H9 (cell line): ENCODE results near the gene TENM4. TPM values are rescaled to one million over a fixed set of nuclear protein-coding genes. Genes with fewer than 3 reads are reported as not detected.

Experiments
- DNase-seq: peaks from one replicate; pipeline ENCODE4 v3.0.0-alpha.2; 2017
- H2AFZ ChIP-seq: one replicate; pipeline ENCODE4 v1.6.1; 2013; ENCODE audit warnings: mild to moderate bottlenecking, low read length, control low read depth, moderate library complexity
- H2AK5ac ChIP-seq: 2 replicates; pipeline ENCODE4 v1.6.1; 2013; ENCODE audit warnings: low read length, control low read depth, mixed read lengths; ENCODE audit not compliant: insufficient read length
- H2BK120ac ChIP-seq: one replicate; pipeline ENCODE4 v1.6.1; 2013; ENCODE audit warnings: low read depth, mild to moderate bottlenecking, low read length, control low read depth, inconsistent platforms; ENCODE audit not compliant: poor library complexity, severe bottlenecking
- H2BK12ac ChIP-seq: 2 replicates; pipeline ENCODE4 v1.6.1; 2013; ENCODE audit warnings: low read length, control low read depth, mixed read lengths, low read depth; ENCODE audit not compliant: insufficient read length
- H2BK15ac ChIP-seq: 2 replicates; pipeline ENCODE4 v1.6.1; 2013; ENCODE audit warnings: low read depth, low read length, control low read depth
- H2BK20ac ChIP-seq: one replicate; pipeline ENCODE4 v1.6.1; 2013; ENCODE audit warnings: low read depth, mild to moderate bottlenecking, low read length, control low read depth, inconsistent platforms; ENCODE audit not compliant: poor library complexity, severe bottlenecking
- H2BK5ac ChIP-seq: 2 replicates; pipeline ENCODE4 v1.6.1; 2013; ENCODE audit warnings: low read length, control low read depth, mixed read lengths; ENCODE audit not compliant: insufficient read length
- H3K14ac ChIP-seq: 2 replicates; pipeline ENCODE4 v1.6.1; 2013; ENCODE audit warnings: low read length, control low read depth; ENCODE audit not compliant: insufficient read depth
- H3K18ac ChIP-seq: 2 replicates; pipeline ENCODE4 v1.6.1; 2013; ENCODE audit warnings: low read depth, mild to moderate bottlenecking, mixed read lengths, low read length, control low read depth; ENCODE audit not compliant: insufficient read length
- H3K23ac ChIP-seq: 2 replicates; pipeline ENCODE4 v1.6.1; 2013; ENCODE audit warnings: low read length, control low read depth, mixed read lengths, low read depth; ENCODE audit not compliant: insufficient read length
- H3K23me2 ChIP-seq: 2 replicates; pipeline ENCODE4 v1.6.1; 2013; ENCODE audit warnings: low read depth, mild to moderate bottlenecking, mixed read lengths, low read length, control low read depth; ENCODE audit not compliant: insufficient read length, poor library complexity, severe bottlenecking
- H3K27ac ChIP-seq: 2 replicates; pipeline ENCODE4 v1.5.1; 2013; ENCODE audit warnings: low read length, control low read depth, mixed read lengths, low read depth; ENCODE audit not compliant: insufficient read length
- H3K27me3 ChIP-seq: 2 replicates; pipeline ENCODE4 v1.6.1; 2013; ENCODE audit warnings: low read length, control low read depth, inconsistent platforms; ENCODE audit not compliant: insufficient read depth
- H3K4ac ChIP-seq: 2 replicates; pipeline ENCODE4 v1.6.1; 2013; ENCODE audit warnings: low read depth, mild to moderate bottlenecking, control low read depth, inconsistent platforms, low read length, moderate library complexity
- H3K4me1 ChIP-seq: 2 replicates; pipeline ENCODE4 v1.6.1; 2013; ENCODE audit warnings: low read length, control low read depth, inconsistent platforms; ENCODE audit not compliant: insufficient read depth
- H3K4me2 ChIP-seq: 2 replicates; pipeline ENCODE4 v1.6.1; 2013; ENCODE audit warnings: low read length, control low read depth, mixed read lengths; ENCODE audit not compliant: insufficient read length, insufficient read depth
- H3K56ac ChIP-seq: 2 replicates; pipeline ENCODE4 v1.6.1; 2013; ENCODE audit warnings: low read depth, mild to moderate bottlenecking, mixed read lengths, low read length, control low read depth; ENCODE audit not compliant: insufficient read length
- H3K79me1 ChIP-seq: 2 replicates; pipeline ENCODE4 v1.6.1; 2013; ENCODE audit warnings: low read depth, mild to moderate bottlenecking, moderate library complexity, low read length, control low read depth, inconsistent platforms; ENCODE audit not compliant: insufficient read depth, poor library complexity, severe bottlenecking
- H3K79me2 ChIP-seq: 2 replicates; pipeline ENCODE4 v1.6.1; 2013; ENCODE audit warnings: low read length, control low read depth, inconsistent platforms; ENCODE audit not compliant: insufficient read depth
- H3K9ac ChIP-seq: 2 replicates; pipeline ENCODE4 v1.6.1; 2013; ENCODE audit warnings: low read length, control low read depth, mixed read lengths; ENCODE audit not compliant: insufficient read length; ENCODE audit errors: extremely low read depth
- H3K9me3 ChIP-seq: one replicate; pipeline ENCODE4 v1.6.1; 2013; ENCODE audit warnings: low read depth, low read length, inconsistent platforms; ENCODE audit not compliant: control insufficient read depth
- H3T11ph ChIP-seq: one replicate; pipeline ENCODE4 v1.6.1; 2013; ENCODE audit warnings: mild to moderate bottlenecking, low read length, control low read depth, inconsistent platforms
- H4K20me1 ChIP-seq: one replicate; pipeline ENCODE4 v1.6.1; 2013; ENCODE audit not compliant: control insufficient read depth, insufficient read length, insufficient read depth
- H4K5ac ChIP-seq: 2 replicates; pipeline ENCODE4 v1.6.1; 2013; ENCODE audit warnings: low read depth, mild to moderate bottlenecking, mixed read lengths, low read length, control low read depth; ENCODE audit not compliant: insufficient read length
- H4K8ac ChIP-seq: replicated peaks from 2 replicates; pipeline ENCODE4 v1.6.1; 2013; ENCODE audit warnings: low read length, control low read depth, mixed read lengths, low read depth; ENCODE audit not compliant: insufficient read length
- H4K91ac ChIP-seq: 2 replicates; pipeline ENCODE4 v1.6.1; 2013; ENCODE audit warnings: low read depth, mild to moderate bottlenecking, moderate library complexity, mixed read lengths, low read length, control low read depth; ENCODE audit not compliant: insufficient read length
- H3K27ac Mint-ChIP-seq, 3 experiments: 2 replicates in 2 of 3; 3 replicates in 1 of 3; pipeline ENCODE4 v1.8.0; 2020 to 2021; ENCODE audit warnings: mixed read lengths in 3 of 3, mild to moderate bottlenecking in 1 of 3, moderate library complexity in 1 of 3
- H3K27me3 Mint-ChIP-seq: 2 replicates; pipeline ENCODE4 v1.8.0; 2021; ENCODE audit warnings: low read depth, mild to moderate bottlenecking, moderate library complexity, mixed read lengths
- H3K36me3 Mint-ChIP-seq, 3 experiments: 2 replicates in 2 of 3; 3 replicates in 1 of 3; pipeline ENCODE4 v1.8.0; 2020 to 2021; ENCODE audit warnings: low read depth in 3 of 3, mixed read lengths in 3 of 3; ENCODE audit not compliant: insufficient read depth in 1 of 3
- H3K4me1 Mint-ChIP-seq, 2 experiments: 2 replicates each; pipeline ENCODE4 v1.8.0; 2020; ENCODE audit warnings: mixed read lengths in 2 of 2
- H3K4me3 Mint-ChIP-seq, 2 experiments: 2 replicates in 1 of 2; 3 replicates in 1 of 2; pipeline ENCODE4 v1.8.0; 2020 to 2021; ENCODE audit warnings: mild to moderate bottlenecking in 2 of 2, mixed read lengths in 2 of 2, moderate library complexity in 1 of 2
- H3K9me3 Mint-ChIP-seq, 2 experiments: 2 replicates in 1 of 2; 3 replicates in 1 of 2; pipeline ENCODE4 v1.8.0; 2020; ENCODE audit warnings: mild to moderate bottlenecking in 2 of 2, mixed read lengths in 2 of 2, moderate library complexity in 1 of 2
- WGBS: extraction: QIAGEN DNeasy Blood & Tissue Kit; methylation state at CpG from one replicate; pipeline ENCODE4 v1.1.7; 2013; ENCODE audit warnings: missing lambda C conversion rate, low lambda C conversion rate, mixed read lengths; ENCODE audit not compliant: insufficient read length; ENCODE audit errors: extremely low coverage; 5-methylcytosine and 5-hydroxymethylcytosine counted together
- total RNA-seq: library from RNA; stranded (reverse); gene quantifications from 2 replicates; pipeline ENCODE4 v1.2.1, GENCODE V29; 2021
- TF ChIP-seq, protein P1 (sequence below): fragments of 200-600 bp; sonication (generic); conservative IDR thresholded peaks from 3 replicates; pipeline ENCODE4 v1.8.0; 2021; ENCODE audit warnings: antibody characterized with exemption, mild to moderate bottlenecking

The TENM4 gene
- total RNA-seq, 1 experiment from 2014 or later: 4.6 TPM

DNA sequence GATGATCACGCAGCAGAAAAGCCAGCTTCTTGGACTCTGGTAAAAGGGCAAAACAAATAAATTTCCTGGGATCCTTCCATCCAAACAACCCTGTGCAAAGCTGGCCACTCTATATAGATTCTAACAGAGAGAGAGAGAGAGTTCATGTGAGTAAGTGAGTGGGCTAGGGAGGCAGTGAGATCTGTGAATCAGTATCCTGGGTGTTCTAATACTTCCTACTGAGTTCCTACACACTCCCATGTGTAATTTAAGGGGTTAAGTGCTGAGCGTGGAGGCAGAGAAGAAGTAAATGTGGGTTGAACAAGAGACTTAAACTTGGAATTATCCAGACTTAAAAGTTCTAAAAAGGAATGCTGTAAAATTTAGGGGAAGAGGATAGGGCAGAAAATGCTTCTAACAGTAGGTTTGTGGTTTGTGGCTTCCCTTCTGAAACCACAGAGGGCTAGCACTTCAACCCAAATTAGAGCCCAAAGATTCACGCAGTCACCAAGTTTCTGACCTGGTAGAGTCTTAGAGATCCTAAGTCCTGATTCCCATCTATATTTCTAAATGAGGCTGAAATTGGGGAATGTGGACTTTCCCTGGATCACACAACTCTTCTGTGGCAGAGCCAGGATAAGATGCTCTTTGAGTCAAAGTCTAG lies 413.9 kb downstream of the TENM4 start:
- Histone ChIP-seq H3K27ac (no peak overlapping the region), H4K91ac (no peak overlapping the region), H3K79me1 (no peaks in the 10 kb centered on the region), H3K27me3 (no peaks in the 10 kb centered on the region), H4K8ac (no peak overlapping the region), H4K5ac (no peak overlapping the region), H2BK5ac (no peak overlapping the region), H3T11ph (no peak overlapping the region), H3K4me1 (no peaks in the 10 kb centered on the region; the same call in 1 of the 2 replicates), H2AFZ (no peak overlapping the region), H2BK12ac (no peak overlapping the region), H3K23ac (no peak overlapping the region), H3K4me2 (no peak overlapping the region), H2AK5ac (no peak overlapping the region), H3K9ac (no peak overlapping the region), H3K9me3 (no peaks in the 10 kb centered on the region), H4K20me1 (no peaks in the 10 kb centered on the region), H2BK15ac (no peak overlapping the region), H2BK20ac (no peak overlapping the region), H3K23me2 (no peaks in the 10 kb centered on the region), H3K79me2 (no peaks in the 10 kb centered on the region), H3K18ac (no peak overlapping the region), H3K14ac (no peak overlapping the region), H3K4ac (no peak overlapping the region), H3K56ac (no peak overlapping the region), H2BK120ac (no peak overlapping the region)
- Mint-ChIP-seq H3K9me3 (no peaks in the 10 kb centered on the region), H3K4me1 (peaks cover 12 to 21% of the 10 kb centered on the region in 2 experiments), H3K4me3 (no peak overlapping the region), H3K27ac (no peak overlapping the region), H3K36me3 (no peaks in the 10 kb centered on the region), H3K27me3 (peaks cover 35% of the 10 kb centered on the region)
- no peak for DNase-seq
- TF ChIP-seq, protein P1, sequence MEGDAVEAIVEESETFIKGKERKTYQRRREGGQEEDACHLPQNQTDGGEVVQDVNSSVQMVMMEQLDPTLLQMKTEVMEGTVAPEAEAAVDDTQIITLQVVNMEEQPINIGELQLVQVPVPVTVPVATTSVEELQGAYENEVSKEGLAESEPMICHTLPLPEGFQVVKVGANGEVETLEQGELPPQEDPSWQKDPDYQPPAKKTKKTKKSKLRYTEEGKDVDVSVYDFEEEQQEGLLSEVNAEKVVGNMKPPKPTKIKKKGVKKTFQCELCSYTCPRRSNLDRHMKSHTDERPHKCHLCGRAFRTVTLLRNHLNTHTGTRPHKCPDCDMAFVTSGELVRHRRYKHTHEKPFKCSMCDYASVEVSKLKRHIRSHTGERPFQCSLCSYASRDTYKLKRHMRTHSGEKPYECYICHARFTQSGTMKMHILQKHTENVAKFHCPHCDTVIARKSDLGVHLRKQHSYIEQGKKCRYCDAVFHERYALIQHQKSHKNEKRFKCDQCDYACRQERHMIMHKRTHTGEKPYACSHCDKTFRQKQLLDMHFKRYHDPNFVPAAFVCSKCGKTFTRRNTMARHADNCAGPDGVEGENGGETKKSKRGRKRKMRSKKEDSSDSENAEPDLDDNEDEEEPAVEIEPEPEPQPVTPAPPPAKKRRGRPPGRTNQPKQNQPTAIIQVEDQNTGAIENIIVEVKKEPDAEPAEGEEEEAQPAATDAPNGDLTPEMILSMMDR: no peak
- no CpG with 5 or more reads among the region's 3 CpGs for WGBS
